ENCODE results near the gene CPLX1. TPM values are rescaled to one million over a fixed set of nuclear protein-coding genes. Genes with fewer than 3 reads are reported as not detected.

CPLX1 gene
- total and polyA plus RNA-seq, 7 donors = 0.44 to 2.3 (median 1.4) TPM

DNA sequence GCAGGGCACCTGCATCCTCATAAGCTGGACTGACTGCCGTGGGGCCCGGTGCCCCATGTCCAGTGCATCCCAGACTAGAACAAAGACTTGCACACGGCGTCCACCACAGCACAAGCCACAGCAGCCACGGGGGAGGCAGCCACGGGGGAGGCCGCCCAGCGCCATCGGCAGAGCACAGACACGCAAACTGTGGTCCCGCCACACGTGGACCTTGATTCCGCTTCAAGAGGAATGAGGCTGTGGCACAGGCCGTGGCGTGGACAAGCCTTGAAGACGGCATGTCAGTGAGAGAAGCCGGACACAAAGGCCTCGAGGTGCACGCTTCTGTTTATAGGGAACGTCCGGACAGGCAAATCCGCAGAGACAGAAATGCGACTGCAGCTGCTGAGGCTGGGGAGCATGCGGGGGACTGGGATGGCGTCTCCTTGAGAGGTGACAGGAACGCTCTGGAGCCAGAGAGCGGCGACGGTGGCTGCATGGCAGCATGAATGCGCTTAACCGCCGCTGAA, 10.1 kb upstream of the CPLX1 start:
- H3K27me3 ChIP-seq (ENCODE audit: insufficient read depth in 3 of 3, low read length in 2 of 3) = peaks cover 0 to 13% (median 12%) of the 10 kb centered on the region in 3 donors

DNA sequence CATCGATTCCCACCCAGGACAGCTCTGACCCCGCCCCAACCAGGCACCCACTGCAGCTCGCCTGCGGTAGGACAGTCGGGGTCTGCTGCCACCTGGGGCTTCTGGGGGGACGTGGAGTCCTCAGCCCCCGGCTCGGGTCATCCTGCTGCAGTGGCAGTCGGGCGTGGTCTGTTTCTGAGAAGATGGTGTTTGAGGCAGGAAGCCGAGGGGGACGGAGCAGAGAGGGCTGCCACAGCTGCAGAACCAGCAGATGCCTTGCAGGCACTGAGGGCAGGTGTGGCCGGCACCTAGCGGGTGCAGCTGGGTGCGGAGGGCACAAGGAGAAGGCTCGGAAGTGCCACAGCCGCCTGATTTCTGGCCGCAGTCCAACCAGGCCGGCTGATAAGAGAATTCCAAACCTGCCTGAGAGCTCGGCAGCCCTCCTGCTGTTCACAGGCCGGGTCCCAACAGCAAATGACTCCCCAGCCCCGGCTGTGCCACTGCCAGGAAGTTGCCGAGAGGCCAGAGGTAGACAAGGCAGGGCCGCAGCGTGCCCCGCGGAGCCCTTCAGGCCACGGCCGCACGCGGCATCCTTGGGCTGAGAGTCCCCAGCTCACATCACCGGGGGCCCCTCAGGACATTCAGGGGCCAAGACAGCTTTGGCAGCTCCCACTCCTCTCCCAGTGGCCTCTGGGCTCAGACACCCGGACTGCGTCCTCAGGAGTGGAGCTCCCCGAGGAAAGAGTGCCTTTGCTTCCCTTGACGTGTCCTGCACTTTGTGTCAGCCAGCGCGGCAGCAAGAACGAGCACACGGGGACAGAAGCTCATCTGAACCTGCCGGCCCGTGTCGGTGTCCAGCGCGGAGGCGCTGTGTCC, 9.4 kb upstream of the CPLX1 start:
- peaks cover 14% of the 10 kb centered on the region for H3K9me3 ChIP-seq
- H3K36me3 ChIP-seq (ENCODE audit: insufficient read depth in 1 of 2, low read depth in 1 of 2) = no peaks in the 10 kb centered on the region
- intact Hi-C loops (cut with DNase I) = no loop called here
- TF ChIP-seq, protein P1, sequence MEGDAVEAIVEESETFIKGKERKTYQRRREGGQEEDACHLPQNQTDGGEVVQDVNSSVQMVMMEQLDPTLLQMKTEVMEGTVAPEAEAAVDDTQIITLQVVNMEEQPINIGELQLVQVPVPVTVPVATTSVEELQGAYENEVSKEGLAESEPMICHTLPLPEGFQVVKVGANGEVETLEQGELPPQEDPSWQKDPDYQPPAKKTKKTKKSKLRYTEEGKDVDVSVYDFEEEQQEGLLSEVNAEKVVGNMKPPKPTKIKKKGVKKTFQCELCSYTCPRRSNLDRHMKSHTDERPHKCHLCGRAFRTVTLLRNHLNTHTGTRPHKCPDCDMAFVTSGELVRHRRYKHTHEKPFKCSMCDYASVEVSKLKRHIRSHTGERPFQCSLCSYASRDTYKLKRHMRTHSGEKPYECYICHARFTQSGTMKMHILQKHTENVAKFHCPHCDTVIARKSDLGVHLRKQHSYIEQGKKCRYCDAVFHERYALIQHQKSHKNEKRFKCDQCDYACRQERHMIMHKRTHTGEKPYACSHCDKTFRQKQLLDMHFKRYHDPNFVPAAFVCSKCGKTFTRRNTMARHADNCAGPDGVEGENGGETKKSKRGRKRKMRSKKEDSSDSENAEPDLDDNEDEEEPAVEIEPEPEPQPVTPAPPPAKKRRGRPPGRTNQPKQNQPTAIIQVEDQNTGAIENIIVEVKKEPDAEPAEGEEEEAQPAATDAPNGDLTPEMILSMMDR (IDR thresholded peaks at IDR 0.05) = no peak
- peaks cover 0 to 17% (median 13%) of the 10 kb centered on the region in 3 donors for H3K27me3 ChIP-seq (ENCODE audit: insufficient read depth in 3 of 3, low read length in 2 of 3)
- 79 to 82% (median 80%) methylated on average over 46 of the region's 46 CpGs for WGBS, 3 donors
- ATAC-seq = no peak
- H3K27ac ChIP-seq = no peak overlapping the region
- H3K4me3 ChIP-seq = no peak overlapping the region
- no peaks in the 10 kb centered on the region for H3K4me1 ChIP-seq
- peak; percentile 11 to 39 for DNase-seq

More for the DNA sequence above, 10.1 kb upstream of the CPLX1 start:
- 89 to 97% (median 92%) methylated on average over 32 of the region's 32 CpGs for WGBS, 3 donors
- Histone ChIP-seq H3K4me1 (no peaks in the 10 kb centered on the region), H3K36me3 (ENCODE audit: insufficient read depth in 1 of 2, low read depth in 1 of 2) (no peaks in the 10 kb centered on the region), H3K4me3 (no peak overlapping the region), H3K27ac (no peak overlapping the region), H3K9me3 (peaks cover 14% of the 10 kb centered on the region)
- no peak for ATAC-seq
- DNase-seq = peak; percentile 11 to 35
- intact Hi-C loops (cut with DNase I) = no loop called here
- TF ChIP-seq, protein P1 (IDR thresholded peaks at IDR 0.05) = no peak

DNA sequence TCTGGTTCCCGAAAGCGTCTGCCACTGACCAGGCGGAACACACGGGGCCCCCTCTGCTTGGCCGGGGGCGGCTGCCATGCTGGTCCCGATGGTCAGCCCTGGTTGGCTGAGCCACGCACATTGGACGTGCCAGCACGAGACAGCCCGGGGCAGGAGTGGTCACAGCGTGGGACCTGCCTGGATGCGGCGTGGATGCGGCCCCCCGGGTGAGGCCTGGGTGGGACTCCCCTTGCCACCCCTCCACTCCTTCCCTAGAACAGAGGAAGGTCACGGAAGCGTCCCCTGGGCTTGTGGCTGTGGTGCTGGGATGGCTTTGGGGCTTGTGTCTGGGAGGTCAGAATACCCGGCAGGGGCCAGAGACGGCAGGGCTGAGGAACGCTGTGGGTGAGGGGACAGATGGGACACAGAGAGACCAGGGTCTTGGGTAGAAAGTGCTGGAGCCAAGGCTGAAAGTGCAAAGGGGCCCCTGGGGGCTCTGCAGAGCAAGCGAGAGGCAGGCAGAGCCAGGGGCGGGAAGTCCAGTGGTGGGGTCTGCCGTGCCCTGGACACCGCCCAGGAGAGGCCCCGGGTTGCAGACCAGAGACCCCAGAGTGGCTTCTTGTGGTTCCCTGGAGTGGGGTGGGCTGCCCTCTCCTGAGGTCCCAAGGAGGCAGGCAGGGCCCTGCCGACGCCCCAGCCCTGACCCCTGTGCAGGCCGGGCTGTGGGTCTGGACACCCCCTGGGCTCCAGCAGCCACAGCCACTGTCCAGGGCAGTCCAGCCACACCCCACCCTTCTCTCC, 8.6 kb upstream of the CPLX1 start:
- H3K4me1 ChIP-seq = no peaks in the 10 kb centered on the region
- no peaks in the 10 kb centered on the region for H3K36me3 ChIP-seq (ENCODE audit: insufficient read depth in 1 of 2, low read depth in 1 of 2)
- peak in 1 of 2 donors; percentile 40 for DNase-seq
- WGBS, 3 donors = 67 to 71% (median 67%) methylated on average over 23 to 29 of the region's 29 CpGs
- TF ChIP-seq, protein P1 (IDR thresholded peaks at IDR 0.05) = no peak
- ATAC-seq = no peak
- H3K4me3 ChIP-seq = no peak overlapping the region
- intact Hi-C loops (cut with DNase I) = no loop called here
- H3K27me3 ChIP-seq (ENCODE audit: insufficient read depth in 3 of 3, low read length in 2 of 3) = peaks cover 0 to 25% (median 17%) of the 10 kb centered on the region in 3 donors
- peaks cover 14% of the 10 kb centered on the region for H3K9me3 ChIP-seq
- H3K27ac ChIP-seq = no peak overlapping the region

DNA sequence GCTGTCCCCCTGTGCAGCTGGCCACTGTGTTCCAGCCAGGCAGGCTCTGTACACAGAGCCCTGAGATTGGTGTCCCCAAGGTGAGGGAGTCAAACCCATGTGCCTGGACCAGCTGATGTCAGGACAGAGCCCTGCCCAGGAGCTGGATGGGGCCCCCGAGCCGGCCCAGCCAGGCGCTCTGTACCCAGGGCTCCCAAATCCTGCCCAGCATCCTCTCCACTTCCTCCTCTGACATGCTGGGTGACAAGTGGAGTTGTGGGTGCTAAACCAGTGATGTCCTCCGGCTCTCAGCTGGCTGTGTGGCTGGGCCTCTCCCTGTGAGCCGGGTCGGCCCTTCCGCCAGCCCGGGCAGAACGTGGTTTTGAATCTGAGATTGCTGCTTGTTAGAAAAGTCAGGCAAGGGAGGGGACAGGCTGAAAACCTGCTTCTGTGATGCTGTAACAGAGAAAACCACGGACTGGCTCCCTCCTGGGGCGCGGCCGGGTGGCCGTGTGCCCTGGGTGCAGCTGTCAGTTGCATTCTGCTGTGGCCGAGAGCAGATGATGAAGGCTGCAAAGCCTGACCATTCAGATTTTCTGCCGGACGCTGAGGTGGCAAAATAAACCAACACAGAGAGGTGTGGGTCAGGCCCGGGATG, 7.9 kb upstream of the CPLX1 start:
- Histone ChIP-seq H3K4me3 (no peak overlapping the region), H3K27ac (no peak overlapping the region), H3K27me3 (ENCODE audit: insufficient read depth in 3 of 3, low read length in 2 of 3) (peaks cover 0 to 32% (median 22%) of the 10 kb centered on the region in 3 donors), H3K36me3 (ENCODE audit: insufficient read depth in 1 of 2, low read depth in 1 of 2) (no peaks in the 10 kb centered on the region), H3K4me1 (no peaks in the 10 kb centered on the region), H3K9me3 (peaks cover 12% of the 10 kb centered on the region)
- ATAC-seq (no peak), DNase-seq (peak; percentile 8 to 36)
- WGBS, 3 donors = 43 to 46% (median 45%) methylated on average over 18 of the region's 18 CpGs
- intact Hi-C loops (cut with DNase I) = no loop called here
- TF ChIP-seq, protein P1 (IDR thresholded peaks at IDR 0.05) = no peak

Data from psoas muscle (tissue), 8 donors.